ENCODE measurements around the gene CHD3.

The CHD3 gene

DNA sequence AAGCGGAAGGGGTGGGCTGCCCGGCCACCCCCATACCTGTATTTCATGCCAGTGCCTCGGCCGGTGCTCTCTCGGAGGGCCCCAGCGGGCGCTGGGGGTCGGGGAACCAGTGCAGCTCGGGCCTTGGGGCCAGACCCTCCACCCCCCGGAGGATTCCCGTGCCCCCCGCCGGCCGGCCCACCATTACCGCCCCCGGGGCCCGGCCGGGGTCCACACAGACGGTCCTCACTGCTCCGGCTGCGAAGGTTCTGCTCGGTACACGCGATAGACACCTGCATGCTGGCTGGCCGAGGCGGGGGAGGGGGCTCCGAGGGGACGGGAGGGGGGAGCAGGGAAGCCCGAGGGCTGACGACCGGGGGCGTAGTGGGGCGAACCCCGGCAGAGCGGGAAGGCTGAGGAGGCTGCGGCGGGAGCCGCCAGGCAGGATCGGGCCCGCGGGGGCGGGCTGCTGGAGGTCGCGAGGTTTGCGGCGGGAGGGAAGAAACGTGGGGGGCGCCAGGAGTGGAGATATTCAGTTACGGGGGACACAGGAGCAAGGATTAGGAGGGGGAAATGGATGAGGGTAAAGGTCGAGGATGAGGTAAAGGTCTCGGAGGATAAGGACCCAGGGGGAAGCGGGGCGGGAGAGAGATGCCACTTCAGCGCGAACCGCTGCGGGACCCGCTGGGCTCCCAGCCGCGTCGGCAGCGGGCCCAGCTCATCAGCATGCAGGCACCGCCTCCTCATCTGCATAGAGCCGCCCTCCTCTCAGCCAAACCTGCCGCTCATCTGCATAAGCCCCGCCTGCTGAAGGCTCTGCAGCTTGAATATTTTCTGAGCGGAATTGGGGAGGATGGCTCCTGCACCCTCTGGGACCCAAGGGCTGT is 40.8 kb downstream of the CHD3 start, which contains the start of gene KCNAB3:
KCNAB3 (minus strand) TSS at position 699 of the 866 bp plus-strand sequence; CDS start at position 278, 421 bp downstream.
- DNase-seq (peak; percentile 19 to 57 (median 51)), ATAC-seq (replicated peaks) (peak; percentile 21)
- H3K27ac Mint-ChIP-seq = peak within 1 kb of the TSS; percentile 15 to 49
- H3K9me3 Mint-ChIP-seq = no peaks in the 10 kb centered on the region
- peak within 1 kb of the TSS; percentile 87 to 88 for H3K4me3 Mint-ChIP-seq
- H3K27me3 Mint-ChIP-seq = no peaks in the 10 kb centered on the region
- peaks cover 7% of the 10 kb centered on the region for H3K36me3 Mint-ChIP-seq (ENCODE audit: insufficient read depth)
- peaks cover 39% of the 10 kb centered on the region in 2 donors for H3K4me1 Mint-ChIP-seq (ENCODE audit: low read depth in 2 of 2)

DNA sequence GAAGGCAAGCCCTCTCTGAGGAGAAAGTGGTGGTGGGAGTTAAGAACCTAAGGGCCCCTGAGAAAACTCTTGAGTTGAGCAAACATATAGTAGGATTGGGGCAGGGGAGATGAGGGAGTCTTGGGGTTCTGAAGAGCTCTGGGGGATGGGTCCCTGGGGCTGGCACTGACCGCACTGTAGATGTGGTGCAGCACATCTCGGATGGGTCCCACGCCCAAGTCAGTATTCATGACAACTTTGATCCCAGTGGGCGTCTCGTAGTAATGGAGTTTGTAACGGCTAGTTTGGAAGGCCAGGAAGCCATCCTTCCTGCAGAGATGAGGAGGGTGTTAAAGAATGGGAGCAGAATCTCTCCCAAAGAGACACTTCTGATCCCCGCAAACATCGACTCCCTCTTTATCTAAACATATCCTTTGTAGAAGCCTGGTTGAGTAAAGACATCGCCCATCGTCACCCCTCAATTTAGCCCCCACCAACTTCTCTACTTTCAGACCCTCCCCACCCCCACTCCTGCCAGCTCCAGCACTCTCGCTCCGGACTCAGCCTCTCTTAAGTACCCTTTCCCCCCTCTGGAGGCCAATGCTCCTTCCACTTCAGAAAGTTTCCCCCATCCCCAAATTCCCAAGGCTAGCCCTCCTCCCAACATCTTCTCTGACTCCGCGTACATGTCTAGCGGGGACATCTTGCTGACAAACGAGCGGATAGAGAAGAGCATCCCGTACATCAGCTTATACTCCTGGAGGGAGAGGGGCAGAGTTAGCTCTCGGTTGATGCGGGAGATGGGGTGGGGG is 42.4 kb downstream of the CHD3 start:
- peak overlapping the region; percentile 87 to 88 for H3K4me3 Mint-ChIP-seq
- H3K36me3 Mint-ChIP-seq (ENCODE audit: insufficient read depth) = peaks cover 16% of the 10 kb centered on the region
- no peaks in the 10 kb centered on the region for H3K9me3 Mint-ChIP-seq
- DNase-seq = no peak
- peak overlapping the region; percentile 92 to 93 for H3K27ac Mint-ChIP-seq
- H3K4me1 Mint-ChIP-seq (ENCODE audit: low read depth in 2 of 2) = peaks cover 39 to 45% of the 10 kb centered on the region in 2 donors
- H3K27me3 Mint-ChIP-seq = no peaks in the 10 kb centered on the region
- ATAC-seq (replicated peaks) = no peak

DNA sequence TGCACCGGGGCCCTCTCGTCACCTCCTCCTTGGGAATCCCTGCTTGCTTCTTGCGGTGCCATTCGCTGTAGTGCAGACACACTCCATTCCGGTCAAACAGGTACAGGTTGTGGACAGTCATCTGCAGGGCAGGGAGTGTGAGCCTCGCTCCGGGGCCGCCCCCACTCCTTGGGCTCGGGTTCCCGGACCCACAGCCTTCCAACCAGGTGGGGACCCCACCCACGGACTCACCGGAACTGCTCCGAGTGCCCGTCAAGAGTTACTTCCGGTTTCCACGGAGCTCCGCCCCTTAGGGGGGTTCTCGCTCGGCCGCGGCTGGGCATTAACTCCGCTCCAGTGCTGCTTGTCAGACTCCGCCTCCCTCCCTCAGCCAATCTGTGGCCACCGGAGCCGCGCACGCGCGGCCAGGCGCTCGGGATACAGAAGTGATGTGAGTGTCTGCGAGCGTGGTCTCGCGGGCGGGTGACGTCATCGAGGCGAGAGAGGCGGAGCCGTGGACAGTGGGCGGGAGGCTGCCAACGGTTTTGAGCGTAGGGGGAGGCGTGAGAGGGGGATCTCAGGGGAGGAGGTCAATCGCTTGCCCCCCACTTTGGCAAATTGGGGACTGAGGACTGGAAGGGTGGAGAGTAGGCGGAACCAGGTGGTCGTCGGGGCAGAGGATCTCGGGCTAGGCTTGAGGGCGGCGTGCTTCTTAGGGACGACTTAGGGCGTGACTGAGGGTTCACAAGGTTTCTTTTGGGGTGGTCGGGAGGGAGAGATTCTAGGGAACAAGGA is 43.3 kb downstream of the CHD3 start, which contains the start of the genes CNTROB and TRAPPC1:
CNTROB (plus strand) TSS at position 498 of the 774 bp plus-strand sequence. CDS start 874 bp downstream, outside the sequence.
TRAPPC1 (minus strand) TSS at position 238 of the 774 bp plus-strand sequence; CDS start at position 121, 117 bp downstream.
- Mint-ChIP-seq H3K9me3 (no peaks in the 10 kb centered on the region), H3K27ac (peak within 1 kb of the TSS; percentile 92 to 93), H3K36me3 (ENCODE audit: insufficient read depth) (peaks cover 22% of the 10 kb centered on the region), H3K27me3 (no peaks in the 10 kb centered on the region), H3K4me3 (peak within 1 kb of the TSS; percentile 87 to 88), H3K4me1 (ENCODE audit: low read depth in 2 of 2) (peaks cover 39 to 45% of the 10 kb centered on the region in 2 donors)
- ATAC-seq (replicated peaks) (peak; percentile 95), DNase-seq (peak; percentile 98)

DNA sequence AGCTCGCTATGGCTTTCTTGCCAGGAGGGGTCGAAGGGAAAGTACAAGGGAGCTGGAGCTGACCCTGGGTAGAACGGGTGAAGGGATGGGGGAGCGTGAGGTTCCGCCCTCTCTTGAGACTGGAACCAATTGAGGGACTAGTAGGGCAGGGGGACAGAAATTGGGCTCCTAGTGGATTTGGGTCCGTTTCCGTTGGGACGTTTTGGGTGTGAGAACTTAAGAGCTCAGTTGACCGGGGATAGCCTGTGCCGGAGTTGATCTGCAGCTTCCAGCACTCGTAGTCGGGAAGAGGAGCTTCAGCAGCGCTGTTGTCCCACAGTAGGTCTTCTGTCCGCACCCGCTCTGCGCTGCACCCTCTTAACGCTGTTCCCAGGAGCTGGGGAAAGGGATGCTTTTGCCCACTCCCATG is 43.9 kb downstream of the CHD3 start:
- DNase-seq (peak in 2 of 3 experiments; percentile 11 to 14), ATAC-seq (replicated peaks) (peak; percentile 10)
- peaks cover 39 to 45% of the 10 kb centered on the region in 2 donors for H3K4me1 Mint-ChIP-seq (ENCODE audit: low read depth in 2 of 2)
- no peaks in the 10 kb centered on the region for H3K9me3 Mint-ChIP-seq
- H3K4me3 Mint-ChIP-seq = peak overlapping the region; percentile 87 to 88
- peak overlapping the region; percentile 92 to 93 for H3K27ac Mint-ChIP-seq
- H3K27me3 Mint-ChIP-seq = no peaks in the 10 kb centered on the region
- peaks cover 27% of the 10 kb centered on the region for H3K36me3 Mint-ChIP-seq (ENCODE audit: insufficient read depth)

DNA sequence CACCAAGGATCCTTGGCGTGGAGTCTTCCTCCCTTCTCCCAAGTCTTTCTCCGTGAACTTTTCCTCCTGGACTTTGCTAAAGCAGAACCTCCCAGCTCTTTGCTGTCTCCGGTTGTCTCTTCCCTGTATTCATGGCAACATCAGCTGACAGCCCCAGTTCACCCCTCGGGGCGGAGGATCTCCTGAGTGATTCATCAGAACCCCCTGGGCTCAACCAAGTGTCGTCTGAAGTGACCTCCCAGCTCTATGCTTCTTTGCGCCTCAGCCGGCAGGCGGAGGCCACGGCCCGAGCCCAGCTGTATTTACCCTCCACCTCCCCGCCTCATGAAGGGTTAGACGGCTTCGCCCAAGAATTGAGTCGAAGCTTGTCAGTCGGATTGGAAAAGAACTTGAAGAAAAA is 44.4 kb downstream of the CHD3 start:
- Mint-ChIP-seq H3K4me3 (peak overlapping the region; percentile 87 to 88), H3K27ac (peak overlapping the region; percentile 92 to 93), H3K9me3 (no peaks in the 10 kb centered on the region), H3K36me3 (ENCODE audit: insufficient read depth) (peaks cover 31% of the 10 kb centered on the region), H3K27me3 (no peaks in the 10 kb centered on the region), H3K4me1 (ENCODE audit: low read depth in 2 of 2) (peaks cover 37 to 45% of the 10 kb centered on the region in 2 donors)
- ATAC-seq (replicated peaks) = no peak
- DNase-seq = no peak

DNA sequence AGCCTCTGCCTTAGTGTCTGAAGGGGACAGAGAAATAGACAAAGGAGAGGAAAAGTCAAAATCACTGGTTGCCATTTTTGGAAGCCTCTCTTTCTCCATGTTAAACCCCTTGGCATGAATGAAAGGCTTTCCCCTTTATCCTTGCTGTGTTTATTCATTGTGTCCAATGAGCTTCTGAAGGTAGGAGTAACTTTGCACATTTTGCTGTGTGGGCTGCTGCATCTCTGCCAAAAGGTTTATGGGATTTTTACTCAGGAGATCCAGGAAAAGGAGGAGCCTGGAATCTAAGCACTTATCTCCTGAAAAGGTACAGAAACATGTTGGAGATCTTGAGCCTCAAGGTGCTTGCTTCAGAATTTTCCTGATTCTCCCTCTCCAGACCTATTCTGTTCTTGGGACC is 47.3 kb downstream of the CHD3 start:
- ATAC-seq (replicated peaks) (no peak), DNase-seq (no peak)
- no peak overlapping the region for H3K4me3 Mint-ChIP-seq
- no peaks in the 10 kb centered on the region for H3K27me3 Mint-ChIP-seq
- H3K4me1 Mint-ChIP-seq (ENCODE audit: low read depth in 2 of 2) = peaks cover 23 to 33% of the 10 kb centered on the region in 2 donors
- H3K27ac Mint-ChIP-seq = no peak overlapping the region
- peaks cover 38% of the 10 kb centered on the region for H3K36me3 Mint-ChIP-seq (ENCODE audit: insufficient read depth)
- H3K9me3 Mint-ChIP-seq = no peaks in the 10 kb centered on the region

DNA sequence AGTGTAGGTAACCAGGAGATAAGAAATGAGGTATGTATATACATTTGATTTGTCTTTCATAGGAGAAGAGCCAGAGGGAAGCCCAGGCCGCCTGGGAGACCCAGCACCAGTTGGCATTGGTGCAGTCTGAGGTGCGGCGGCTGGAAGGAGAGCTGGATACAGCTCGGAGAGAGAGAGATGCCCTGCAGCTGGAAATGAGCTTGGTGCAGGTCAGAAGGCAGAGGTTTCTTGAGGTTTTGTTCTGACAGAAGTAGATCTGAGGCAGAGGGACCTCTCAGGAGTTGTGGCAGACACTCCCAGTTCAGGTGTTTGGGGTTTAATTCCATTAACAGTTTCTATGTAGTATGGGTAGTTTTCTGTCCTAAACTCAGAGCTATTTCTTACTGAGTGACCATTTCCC is 51.4 kb downstream of the CHD3 start:
- Mint-ChIP-seq H3K9me3 (no peaks in the 10 kb centered on the region), H3K4me3 (no peak overlapping the region), H3K4me1 (ENCODE audit: low read depth in 2 of 2) (no peaks in the 10 kb centered on the region), H3K27me3 (no peaks in the 10 kb centered on the region), H3K36me3 (ENCODE audit: insufficient read depth) (peaks cover 42% of the 10 kb centered on the region), H3K27ac (no peak overlapping the region)
- ATAC-seq (replicated peaks) (no peak), DNase-seq (no peak)

DNA sequence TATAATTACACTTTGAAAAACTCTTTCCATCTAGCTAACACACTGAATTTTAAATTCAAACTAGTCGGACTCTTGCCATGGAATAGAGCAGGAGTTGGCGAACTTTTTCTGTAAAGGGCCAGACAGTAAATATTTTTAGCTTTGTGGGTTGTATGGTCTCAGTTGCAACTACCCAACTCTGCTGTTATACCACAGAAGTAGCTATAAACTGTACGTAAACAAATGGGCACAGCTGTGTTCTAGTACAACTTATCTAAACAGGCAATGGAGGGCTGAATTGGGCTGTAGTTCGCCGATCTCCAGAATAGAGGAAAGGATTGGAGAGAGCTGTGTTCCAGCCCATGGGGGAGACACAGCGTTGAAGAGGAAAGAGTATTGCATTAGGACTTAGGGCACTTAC is 52.2 kb downstream of the CHD3 start:
- H3K4me1 Mint-ChIP-seq (ENCODE audit: low read depth in 2 of 2) = no peaks in the 10 kb centered on the region
- H3K27ac Mint-ChIP-seq = no peak overlapping the region
- H3K27me3 Mint-ChIP-seq = no peaks in the 10 kb centered on the region
- no peak overlapping the region for H3K4me3 Mint-ChIP-seq
- no peak for DNase-seq
- H3K36me3 Mint-ChIP-seq (ENCODE audit: insufficient read depth) = peaks cover 44% of the 10 kb centered on the region
- ATAC-seq (replicated peaks) = no peak
- H3K9me3 Mint-ChIP-seq = no peaks in the 10 kb centered on the region

DNA sequence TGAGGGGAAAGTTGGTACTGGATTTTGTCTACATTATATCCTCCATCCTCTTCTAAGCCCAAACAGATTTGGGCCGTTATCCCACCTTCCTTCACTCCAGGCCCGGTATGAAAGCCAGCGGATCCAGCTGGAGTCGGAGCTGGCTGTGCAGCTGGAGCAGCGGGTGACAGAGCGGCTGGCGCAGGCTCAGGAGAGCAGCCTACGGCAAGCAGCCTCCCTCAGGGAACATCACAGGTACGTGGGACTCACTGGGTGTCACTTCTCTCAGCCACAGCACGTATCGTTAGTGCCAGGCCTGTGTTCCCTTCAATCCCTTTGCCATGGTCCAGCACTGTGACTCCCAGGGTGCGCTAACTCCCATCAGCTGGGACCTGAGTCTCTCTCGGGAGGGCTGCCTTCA is 54.7 kb downstream of the CHD3 start:
- no peak overlapping the region for H3K27ac Mint-ChIP-seq
- H3K4me1 Mint-ChIP-seq (ENCODE audit: low read depth in 2 of 2) = no peaks in the 10 kb centered on the region
- no peak for DNase-seq
- H3K27me3 Mint-ChIP-seq = no peaks in the 10 kb centered on the region
- H3K36me3 Mint-ChIP-seq (ENCODE audit: insufficient read depth) = peaks cover 38% of the 10 kb centered on the region
- no peak overlapping the region for H3K4me3 Mint-ChIP-seq
- ATAC-seq (replicated peaks) = no peak
- no peaks in the 10 kb centered on the region for H3K9me3 Mint-ChIP-seq

DNA sequence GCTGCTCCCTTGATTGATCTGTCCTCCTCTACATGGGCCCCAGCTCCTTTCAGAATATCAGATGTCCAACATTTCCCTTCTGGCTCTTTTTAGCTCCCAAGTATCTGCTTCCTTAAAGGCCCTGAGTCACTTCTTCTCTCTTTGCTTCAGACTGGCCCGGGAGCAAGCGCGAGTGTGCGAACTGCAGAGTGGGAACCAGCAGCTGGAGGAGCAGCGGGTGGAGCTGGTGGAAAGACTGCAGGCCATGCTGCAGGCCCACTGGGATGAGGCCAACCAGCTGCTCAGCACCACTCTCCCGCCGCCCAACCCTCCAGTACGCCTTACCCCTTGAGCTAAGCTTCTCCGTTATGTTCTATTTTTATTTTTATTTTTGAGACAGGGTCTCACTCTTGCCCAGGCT is 55.7 kb downstream of the CHD3 start:
- ATAC-seq (replicated peaks) (no peak), DNase-seq (no peak)
- H3K4me1 Mint-ChIP-seq (ENCODE audit: low read depth in 2 of 2) = no peaks in the 10 kb centered on the region
- H3K27me3 Mint-ChIP-seq = no peaks in the 10 kb centered on the region
- H3K9me3 Mint-ChIP-seq = no peaks in the 10 kb centered on the region
- peaks cover 47% of the 10 kb centered on the region for H3K36me3 Mint-ChIP-seq (ENCODE audit: insufficient read depth)
- H3K27ac Mint-ChIP-seq = no peak overlapping the region
- H3K4me3 Mint-ChIP-seq = no peak overlapping the region

DNA sequence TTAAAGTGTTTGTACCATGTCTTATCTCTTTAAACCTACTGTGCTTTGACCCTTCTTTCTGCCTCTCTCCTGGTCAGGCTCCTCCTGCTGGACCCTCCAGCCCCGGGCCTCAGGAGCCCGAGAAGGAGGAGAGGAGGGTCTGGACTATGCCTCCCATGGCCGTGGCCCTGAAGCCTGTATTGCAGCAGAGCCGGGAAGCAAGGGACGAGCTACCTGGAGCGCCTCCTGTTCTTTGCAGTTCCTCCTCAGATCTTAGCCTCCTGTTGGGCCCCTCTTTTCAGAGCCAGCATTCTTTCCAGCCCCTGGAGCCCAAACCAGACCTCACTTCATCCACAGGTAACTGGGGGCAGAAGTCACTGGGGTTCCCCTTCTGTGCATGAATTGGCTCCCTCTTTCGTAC is 57.1 kb downstream of the CHD3 start:
- H3K9me3 Mint-ChIP-seq = no peaks in the 10 kb centered on the region
- ATAC-seq (replicated peaks) = no peak
- H3K27me3 Mint-ChIP-seq = no peaks in the 10 kb centered on the region
- peaks cover 48% of the 10 kb centered on the region for H3K36me3 Mint-ChIP-seq (ENCODE audit: insufficient read depth)
- no peak overlapping the region for H3K4me3 Mint-ChIP-seq
- no peaks in the 10 kb centered on the region for H3K4me1 Mint-ChIP-seq (ENCODE audit: low read depth in 2 of 2)
- no peak overlapping the region for H3K27ac Mint-ChIP-seq
- DNase-seq = no peak

DNA sequence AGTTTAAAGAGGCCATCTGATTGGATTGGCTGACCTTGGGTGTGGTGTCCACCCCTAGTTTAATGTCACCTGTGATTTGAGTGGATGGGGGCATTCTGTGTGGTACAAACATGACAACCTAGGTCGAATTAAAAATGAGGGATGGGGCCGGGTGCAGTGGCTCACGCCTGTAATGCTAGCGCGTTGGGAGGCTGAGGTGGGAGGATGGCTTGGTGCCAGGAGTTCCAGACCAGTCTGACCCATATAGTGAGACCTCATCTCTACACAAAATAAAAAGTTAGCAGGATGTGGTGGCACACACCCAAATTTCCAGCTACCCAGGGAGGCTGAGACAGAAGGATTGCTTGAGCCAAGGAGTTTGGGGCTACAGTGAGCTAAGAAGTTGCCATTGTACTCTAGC is 57.9 kb downstream of the CHD3 start:
- DNase-seq = no peak
- H3K27ac Mint-ChIP-seq = no peak overlapping the region
- H3K36me3 Mint-ChIP-seq (ENCODE audit: insufficient read depth) = peaks cover 40% of the 10 kb centered on the region
- peaks cover 2 to 3% of the 10 kb centered on the region in 2 donors for H3K4me1 Mint-ChIP-seq (ENCODE audit: low read depth in 2 of 2)
- no peak overlapping the region for H3K4me3 Mint-ChIP-seq
- ATAC-seq (replicated peaks) = no peak
- no peaks in the 10 kb centered on the region for H3K27me3 Mint-ChIP-seq
- no peaks in the 10 kb centered on the region for H3K9me3 Mint-ChIP-seq

DNA sequence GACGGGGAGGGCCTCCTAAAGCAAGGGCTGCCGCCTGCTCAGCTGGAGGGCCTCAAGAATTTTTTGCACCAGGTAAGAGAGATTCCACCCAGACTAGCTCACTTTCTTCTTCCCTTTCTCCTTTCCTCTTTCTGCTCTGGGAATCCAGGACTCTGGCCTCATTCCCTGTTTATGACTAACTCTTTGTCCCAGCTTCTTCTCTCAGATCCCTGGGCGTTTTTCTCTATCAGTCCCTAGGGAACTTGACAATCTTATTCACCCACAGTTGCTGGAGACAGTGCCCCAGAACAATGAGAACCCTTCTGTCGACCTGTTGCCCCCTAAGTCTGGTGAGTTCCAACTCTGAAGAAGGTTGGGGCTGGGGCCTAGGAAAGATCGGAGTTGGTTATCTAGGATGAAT is 59.1 kb downstream of the CHD3 start:
- Mint-ChIP-seq H3K27me3 (no peaks in the 10 kb centered on the region), H3K4me1 (ENCODE audit: low read depth in 2 of 2) (peaks cover 4 to 5% of the 10 kb centered on the region in 2 donors), H3K36me3 (ENCODE audit: insufficient read depth) (peaks cover 31% of the 10 kb centered on the region), H3K9me3 (no peaks in the 10 kb centered on the region), H3K4me3 (no peak overlapping the region), H3K27ac (peak overlapping the region; percentile 44 to 55)
- DNase-seq = no peak
- ATAC-seq (replicated peaks) = no peak
